ENCODE data around the gene CORO1C. TPM values are rescaled to one million over a fixed set of nuclear protein-coding genes. Genes with fewer than 3 reads are reported as not detected.
A peak's percentile ranks its signal among the peaks of the same experiment; 100 is the strongest.

Gene CORO1C
- total RNA-seq, 4 donors from 2014 or later = 68.1 to 153 (median 128) TPM

DNA sequence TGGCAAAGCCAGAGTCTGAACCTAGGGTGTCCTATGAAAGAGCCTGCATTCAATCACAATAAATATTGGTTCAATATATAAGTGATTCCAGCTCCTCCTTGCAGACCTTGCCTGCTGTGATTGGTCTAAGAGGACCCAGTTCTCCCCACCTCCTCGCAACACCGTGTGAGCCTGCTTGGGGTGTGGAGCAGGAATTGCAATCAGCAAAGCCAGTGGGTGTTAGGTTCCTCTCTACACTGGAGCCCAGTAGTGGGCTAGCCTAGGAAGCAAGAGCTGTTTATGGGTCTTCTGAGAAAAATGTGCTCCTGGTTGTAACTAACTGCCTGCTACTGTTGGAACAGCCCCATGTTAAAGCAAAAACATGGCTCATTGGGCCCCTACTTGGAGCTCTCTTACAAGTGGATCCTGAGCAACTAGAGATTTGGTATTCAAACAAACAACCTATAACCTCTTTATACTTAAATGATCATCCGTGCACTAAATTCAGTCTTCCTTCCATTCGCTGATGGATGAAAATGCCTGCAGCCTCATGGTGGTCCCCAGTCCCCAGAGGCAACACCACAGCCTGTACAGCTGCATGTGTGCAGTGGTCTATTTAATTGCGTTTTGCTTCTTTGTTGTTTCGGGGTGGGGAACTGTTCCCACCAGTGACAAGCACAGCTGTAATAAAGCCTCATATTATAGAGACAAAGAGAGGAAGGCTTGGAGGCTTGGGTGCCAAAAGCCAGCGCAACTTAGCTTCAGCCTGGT is 93.9 kb downstream of the CORO1C start:
- in situ Hi-C loops (cut with MboI; ENCODE audit: low pct_ligation_motif_present in 1 of 4, low pct_unique_long_range_greater_than_20kb in 1 of 4, low sequenced_read_pairs in 3 of 4) = no loop called here
- TF ChIP-seq, protein P1, sequence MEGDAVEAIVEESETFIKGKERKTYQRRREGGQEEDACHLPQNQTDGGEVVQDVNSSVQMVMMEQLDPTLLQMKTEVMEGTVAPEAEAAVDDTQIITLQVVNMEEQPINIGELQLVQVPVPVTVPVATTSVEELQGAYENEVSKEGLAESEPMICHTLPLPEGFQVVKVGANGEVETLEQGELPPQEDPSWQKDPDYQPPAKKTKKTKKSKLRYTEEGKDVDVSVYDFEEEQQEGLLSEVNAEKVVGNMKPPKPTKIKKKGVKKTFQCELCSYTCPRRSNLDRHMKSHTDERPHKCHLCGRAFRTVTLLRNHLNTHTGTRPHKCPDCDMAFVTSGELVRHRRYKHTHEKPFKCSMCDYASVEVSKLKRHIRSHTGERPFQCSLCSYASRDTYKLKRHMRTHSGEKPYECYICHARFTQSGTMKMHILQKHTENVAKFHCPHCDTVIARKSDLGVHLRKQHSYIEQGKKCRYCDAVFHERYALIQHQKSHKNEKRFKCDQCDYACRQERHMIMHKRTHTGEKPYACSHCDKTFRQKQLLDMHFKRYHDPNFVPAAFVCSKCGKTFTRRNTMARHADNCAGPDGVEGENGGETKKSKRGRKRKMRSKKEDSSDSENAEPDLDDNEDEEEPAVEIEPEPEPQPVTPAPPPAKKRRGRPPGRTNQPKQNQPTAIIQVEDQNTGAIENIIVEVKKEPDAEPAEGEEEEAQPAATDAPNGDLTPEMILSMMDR (IDR thresholded peaks at IDR 0.05) = no peak
- TF ChIP-seq POLR2AphosphoS5 (IDR thresholded peaks at IDR 0.05) (no peak), POLR2A (IDR thresholded peaks at IDR 0.05) (no peak), EP300 (IDR thresholded peaks at IDR 0.05; ENCODE audit: low read depth) (no peak)
- WGBS, 2 donors (ENCODE audit: low coverage in 1 of 2) = 81 to 83% methylated on average over 6 to 7 of the region's 7 CpGs
- Histone ChIP-seq H3K4me3 (no peak overlapping the region), H3K27me3 (no peaks in the 10 kb centered on the region), H3K9me3 (no peaks in the 10 kb centered on the region), H3K4me1 (peaks cover 4 to 44% (median 18%) of the 10 kb centered on the region in 4 donors), H3K27ac (peak overlapping the region; percentile 44 to 65 (median 50)), H3K36me3 (no peaks in the 10 kb centered on the region)
- DNase-seq = no peak
- intact Hi-C loops (cut with DNase I; ENCODE audit: low total_unique reads) = no loop called here

DNA sequence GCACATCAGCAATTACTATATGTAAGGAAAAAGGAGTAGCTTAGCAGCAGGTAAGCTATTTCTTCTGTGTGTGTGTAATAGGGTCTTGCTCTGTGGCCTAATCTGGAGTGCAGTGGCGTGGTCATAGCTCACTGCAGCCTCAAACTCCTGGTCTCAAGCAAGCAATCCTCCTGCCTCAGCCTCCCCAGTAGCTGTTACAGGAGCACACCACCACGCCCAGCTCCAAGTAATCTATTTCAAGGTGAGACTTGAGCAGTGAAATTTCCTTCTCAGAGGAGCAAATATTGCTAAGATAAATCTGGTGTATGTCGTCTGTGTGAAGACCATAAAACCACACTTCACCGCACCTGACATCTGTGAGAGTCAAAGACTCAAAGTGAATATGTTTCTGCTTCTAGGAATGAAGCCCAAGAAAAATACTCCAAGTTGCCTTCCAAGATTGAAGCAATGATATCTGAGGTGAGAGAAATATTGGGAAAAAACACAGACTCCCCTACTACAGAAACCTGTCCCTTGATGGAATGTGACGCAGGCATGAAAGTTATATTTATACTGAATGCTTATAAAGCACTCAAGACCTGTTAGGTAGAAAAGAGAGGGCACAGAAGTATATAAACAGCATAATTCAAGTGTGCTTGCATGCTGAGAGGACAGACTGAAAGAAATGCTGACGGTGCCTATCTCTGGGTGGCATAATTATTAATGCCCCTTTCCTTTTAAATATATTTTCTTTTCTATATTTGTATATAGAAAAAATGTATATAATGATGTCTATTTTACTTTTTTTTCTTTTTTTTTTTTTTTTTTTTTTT is 95.1 kb downstream of the CORO1C start:
- H3K4me3 ChIP-seq = no peak overlapping the region
- in situ Hi-C loops (cut with MboI; ENCODE audit: low pct_ligation_motif_present in 1 of 4, low pct_unique_long_range_greater_than_20kb in 1 of 4, low sequenced_read_pairs in 3 of 4) (no loop called here), intact Hi-C loops (cut with DNase I; ENCODE audit: low total_unique reads) (no loop called here)

DNA sequence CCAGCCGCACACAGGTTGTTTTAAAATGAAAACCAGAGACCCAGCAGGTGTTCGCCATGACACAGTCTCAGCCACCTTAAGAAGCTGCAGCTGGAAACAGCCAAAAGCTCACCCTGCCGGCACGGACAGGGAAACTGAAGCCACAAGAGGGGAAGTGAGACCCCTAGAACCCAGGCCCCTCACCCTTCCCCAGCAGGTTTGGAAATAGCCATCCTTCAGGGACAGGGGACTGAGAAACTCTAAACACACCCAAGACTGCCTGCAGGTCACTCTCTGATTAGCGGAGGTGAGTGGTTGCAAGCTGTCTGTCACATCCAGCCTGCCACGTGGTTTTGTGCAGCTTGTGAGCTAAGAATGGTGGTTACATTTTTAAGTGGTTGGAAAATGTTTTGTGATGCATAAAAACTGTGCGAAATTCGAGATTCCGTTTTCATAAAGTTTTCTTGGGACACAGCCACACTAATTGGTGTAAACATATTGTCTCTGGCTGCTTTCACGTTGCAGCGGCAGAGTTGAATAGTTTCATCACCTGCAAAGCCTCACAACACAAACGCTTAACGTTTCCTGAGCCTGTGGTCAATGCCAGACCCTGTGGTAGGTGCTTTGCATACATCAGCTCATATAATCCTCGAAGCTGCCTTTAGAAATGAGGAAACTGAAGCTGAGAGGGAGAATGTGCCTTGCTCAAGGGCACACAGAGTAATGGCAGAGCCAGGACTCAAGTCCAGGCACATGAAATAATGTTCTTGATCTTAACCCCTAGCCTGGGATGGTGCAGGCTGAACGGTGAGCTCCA is 95.9 kb downstream of the CORO1C start:
- in situ Hi-C loops (cut with MboI; ENCODE audit: low pct_ligation_motif_present in 1 of 4, low pct_unique_long_range_greater_than_20kb in 1 of 4, low sequenced_read_pairs in 3 of 4) (no loop called here), intact Hi-C loops (cut with DNase I; ENCODE audit: low total_unique reads) (no loop called here)
- Histone ChIP-seq H3K36me3 (no peaks in the 10 kb centered on the region), H3K9me3 (no peaks in the 10 kb centered on the region), H3K4me3 (no peak overlapping the region), H3K27ac (peak overlapping the region; percentile 69 to 77 (median 76)), H3K4me1 (peaks cover 8 to 43% (median 23%) of the 10 kb centered on the region in 4 donors), H3K27me3 (no peaks in the 10 kb centered on the region)
- 42 to 54% methylated on average over 7 to 15 of the region's 15 CpGs for WGBS, 2 donors (ENCODE audit: low coverage in 1 of 2)
- peak; percentile 71 for DNase-seq
- TF ChIP-seq POLR2A (IDR thresholded peaks at IDR 0.05) (peak; percentile 59), POLR2AphosphoS5 (IDR thresholded peaks at IDR 0.05) (peak in 2 of 3 donors; percentile 60 to 94)
- TF ChIP-seq, protein P1 (IDR thresholded peaks at IDR 0.05) = no peak

More for the DNA sequence above, 95.1 kb downstream of the CORO1C start:
- DNase-seq = no peak
- TF ChIP-seq, protein P1 (IDR thresholded peaks at IDR 0.05) = no peak
- TF ChIP-seq POLR2A (IDR thresholded peaks at IDR 0.05) (no peak), EP300 (IDR thresholded peaks at IDR 0.05; ENCODE audit: low read depth) (no peak), POLR2AphosphoS5 (IDR thresholded peaks at IDR 0.05) (no peak)
- Histone ChIP-seq H3K4me1 (peaks cover 8 to 40% (median 20%) of the 10 kb centered on the region in 4 donors), H3K36me3 (no peaks in the 10 kb centered on the region), H3K9me3 (no peaks in the 10 kb centered on the region), H3K27me3 (no peaks in the 10 kb centered on the region), H3K27ac (peak overlapping the region in 3 of 4 donors; percentile 69 to 77 (median 75))
- 55 to 60% methylated on average over 4 to 6 of the region's 6 CpGs for WGBS, 2 donors (ENCODE audit: low coverage in 1 of 2)

Measured in transverse colon (tissue), 4 donors.